SU-DHL-6 (cell line): ENCODE data around the gene IQCE.

Experiments used
- EZH2phosphoT487 ChIP-seq: fragments of 200-600 bp; sonication (generic), shearing (Covaris generic); conservative IDR thresholded peaks from 2 replicates; pipeline ENCODE4 v1.6.1; 2018; ENCODE audit warnings: mild to moderate bottlenecking, antibody characterized with exemption, low read length, moderate library complexity, mixed read lengths
- TF ChIP-seq, protein P1 (sequence below): fragments of 200-600 bp; sonication (generic); IDR thresholded peaks from one replicate; pipeline ENCODE4 v1.5.1; 2017; ENCODE audit warnings: antibody characterized with exemption, mild to moderate bottlenecking, low read length, moderate library complexity; ENCODE audit not compliant: insufficient read depth, poor library complexity, severe bottlenecking

GRCh38 chr7:2595258-2595860 lies 36.6 kb downstream of the IQCE start:
- TF ChIP-seq, protein P1, sequence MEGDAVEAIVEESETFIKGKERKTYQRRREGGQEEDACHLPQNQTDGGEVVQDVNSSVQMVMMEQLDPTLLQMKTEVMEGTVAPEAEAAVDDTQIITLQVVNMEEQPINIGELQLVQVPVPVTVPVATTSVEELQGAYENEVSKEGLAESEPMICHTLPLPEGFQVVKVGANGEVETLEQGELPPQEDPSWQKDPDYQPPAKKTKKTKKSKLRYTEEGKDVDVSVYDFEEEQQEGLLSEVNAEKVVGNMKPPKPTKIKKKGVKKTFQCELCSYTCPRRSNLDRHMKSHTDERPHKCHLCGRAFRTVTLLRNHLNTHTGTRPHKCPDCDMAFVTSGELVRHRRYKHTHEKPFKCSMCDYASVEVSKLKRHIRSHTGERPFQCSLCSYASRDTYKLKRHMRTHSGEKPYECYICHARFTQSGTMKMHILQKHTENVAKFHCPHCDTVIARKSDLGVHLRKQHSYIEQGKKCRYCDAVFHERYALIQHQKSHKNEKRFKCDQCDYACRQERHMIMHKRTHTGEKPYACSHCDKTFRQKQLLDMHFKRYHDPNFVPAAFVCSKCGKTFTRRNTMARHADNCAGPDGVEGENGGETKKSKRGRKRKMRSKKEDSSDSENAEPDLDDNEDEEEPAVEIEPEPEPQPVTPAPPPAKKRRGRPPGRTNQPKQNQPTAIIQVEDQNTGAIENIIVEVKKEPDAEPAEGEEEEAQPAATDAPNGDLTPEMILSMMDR, result no peak
- TF ChIP-seq EZH2phosphoT487, result no peak
